Measurements from ENCODE around the gene RBFOX2. TPM values are rescaled to one million over a fixed set of nuclear protein-coding genes. Genes with fewer than 3 reads are reported as not detected.

The RBFOX2 gene
- total RNA-seq, 1 donor from 2014 or later: 200 TPM

DNA sequence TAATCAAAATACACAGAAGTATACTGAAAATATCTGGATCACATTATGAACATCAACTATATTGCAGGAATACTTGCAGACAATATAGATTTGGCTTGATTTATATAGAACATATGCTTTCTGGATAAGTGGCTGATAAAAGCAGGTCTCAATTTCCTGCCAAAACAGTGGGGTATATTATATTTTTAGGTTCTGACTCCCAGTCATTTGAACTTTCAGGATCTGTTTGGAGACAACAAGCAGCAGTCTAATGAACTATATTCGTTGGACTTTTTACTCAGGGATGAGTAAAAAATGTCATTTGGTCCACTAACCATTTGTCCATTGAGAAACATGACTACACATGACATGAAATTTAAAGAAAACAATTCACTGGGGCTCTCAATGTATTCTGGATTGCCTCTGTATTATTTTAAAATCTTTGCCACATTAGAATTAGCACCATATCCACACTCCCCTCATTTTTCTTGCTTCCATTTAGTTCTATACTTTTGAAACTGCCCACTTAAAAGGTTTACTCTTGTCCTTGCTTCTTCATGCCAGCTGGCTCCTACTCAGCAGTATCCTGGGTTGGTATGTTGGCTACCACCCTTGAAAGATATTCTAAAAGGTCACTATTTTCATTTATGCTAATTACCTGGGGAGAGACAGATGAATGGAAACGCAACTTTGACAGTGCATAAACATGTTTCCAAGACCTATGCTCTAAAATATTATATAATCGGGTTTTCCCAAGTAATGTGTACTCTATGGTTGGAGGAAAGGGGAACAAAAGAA, 157.9 kb downstream of the RBFOX2 start:
- peaks cover 0 to 4% (median 0%) of the 10 kb centered on the region in 3 donors for H3K36me3 ChIP-seq (ENCODE audit: control insufficient read depth in 3 of 3, insufficient read depth in 3 of 3, low read length in 3 of 3)
- no peak overlapping the region for H3K4me3 ChIP-seq (ENCODE audit: low read length in 3 of 3)
- H3K27me3 ChIP-seq (ENCODE audit: control insufficient read depth in 3 of 3, insufficient read depth in 3 of 3, low read length in 3 of 3): no peaks in the 10 kb centered on the region
- no peaks in the 10 kb centered on the region for H3K9me3 ChIP-seq (ENCODE audit: control insufficient read depth in 3 of 3, low read length in 3 of 3)
- H3K27ac ChIP-seq (ENCODE audit: low read depth, low read length): peak overlapping the region; percentile 61
- no peak overlapping the region for H3K9ac ChIP-seq (ENCODE audit: low read depth in 1 of 3, low read length in 3 of 3)
- H3K4me1 ChIP-seq (ENCODE audit: control insufficient read depth in 3 of 3, insufficient read depth in 3 of 3, low read length in 3 of 3): peaks cover 24 to 38% (median 27%) of the 10 kb centered on the region in 3 donors

DNA sequence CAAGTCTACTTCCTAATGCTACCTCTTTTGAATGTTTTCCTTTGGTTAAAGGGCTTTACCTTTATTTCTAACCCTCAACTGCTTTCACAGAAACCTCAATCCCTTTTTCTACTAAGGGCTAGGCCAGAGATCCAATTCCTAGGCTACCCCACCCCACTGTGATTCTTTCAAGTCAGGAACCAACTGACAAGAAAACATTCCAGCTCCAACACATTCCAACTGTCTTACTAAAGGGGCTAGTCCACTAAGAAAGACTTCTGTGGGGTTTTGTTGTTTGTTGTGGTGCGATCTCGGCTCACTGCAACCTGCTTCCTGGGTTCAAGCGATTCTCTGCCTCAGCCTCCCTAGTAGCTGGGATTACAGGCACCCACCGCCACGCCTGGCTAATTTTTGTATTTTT, 159.7 kb downstream of the RBFOX2 start:
- peak overlapping the region; percentile 61 for H3K27ac ChIP-seq (ENCODE audit: low read depth, low read length)
- peaks cover 28 to 36% (median 33%) of the 10 kb centered on the region in 3 donors for H3K4me1 ChIP-seq (ENCODE audit: control insufficient read depth in 3 of 3, insufficient read depth in 3 of 3, low read length in 3 of 3)
- peaks cover 0 to 4% (median 0%) of the 10 kb centered on the region in 3 donors for H3K36me3 ChIP-seq (ENCODE audit: control insufficient read depth in 3 of 3, insufficient read depth in 3 of 3, low read length in 3 of 3)
- no peak overlapping the region for H3K9ac ChIP-seq (ENCODE audit: low read depth in 1 of 3, low read length in 3 of 3)
- H3K9me3 ChIP-seq (ENCODE audit: control insufficient read depth in 3 of 3, low read length in 3 of 3): no peaks in the 10 kb centered on the region
- no peaks in the 10 kb centered on the region for H3K27me3 ChIP-seq (ENCODE audit: control insufficient read depth in 3 of 3, insufficient read depth in 3 of 3, low read length in 3 of 3)
- H3K4me3 ChIP-seq (ENCODE audit: low read length in 3 of 3): no peak overlapping the region

DNA sequence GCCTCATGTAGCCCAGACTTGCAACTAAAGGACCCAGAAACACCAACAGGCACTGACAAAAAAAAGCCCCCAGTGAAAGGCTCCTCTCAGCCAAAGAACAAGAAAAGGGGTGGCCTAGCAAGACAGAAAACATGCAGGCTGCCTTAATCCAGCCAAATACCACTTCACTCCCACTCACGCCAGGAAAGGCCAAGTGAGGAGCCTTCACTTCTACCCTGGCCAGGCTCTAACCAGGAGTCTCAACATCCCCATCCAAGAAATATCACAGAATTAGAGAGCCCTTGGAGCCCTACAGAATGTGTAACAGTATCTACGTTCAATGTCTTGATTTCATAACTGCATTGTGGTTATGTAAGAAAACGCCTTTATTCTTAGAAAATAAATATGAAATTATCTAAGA, 162.0 kb downstream of the RBFOX2 start:
- Histone ChIP-seq H3K27me3 (ENCODE audit: control insufficient read depth in 3 of 3, insufficient read depth in 3 of 3, low read length in 3 of 3) (no peaks in the 10 kb centered on the region), H3K4me1 (ENCODE audit: control insufficient read depth in 3 of 3, insufficient read depth in 3 of 3, low read length in 3 of 3) (peaks cover 39 to 44% (median 42%) of the 10 kb centered on the region in 3 donors), H3K9me3 (ENCODE audit: control insufficient read depth in 3 of 3, low read length in 3 of 3) (no peaks in the 10 kb centered on the region), H3K27ac (ENCODE audit: low read depth, low read length) (peak overlapping the region; percentile 37), H3K9ac (ENCODE audit: low read depth in 1 of 3, low read length in 3 of 3) (no peak overlapping the region), H3K36me3 (ENCODE audit: control insufficient read depth in 3 of 3, insufficient read depth in 3 of 3, low read length in 3 of 3) (no peaks in the 10 kb centered on the region), H3K4me3 (ENCODE audit: low read length in 3 of 3) (no peak overlapping the region)

DNA sequence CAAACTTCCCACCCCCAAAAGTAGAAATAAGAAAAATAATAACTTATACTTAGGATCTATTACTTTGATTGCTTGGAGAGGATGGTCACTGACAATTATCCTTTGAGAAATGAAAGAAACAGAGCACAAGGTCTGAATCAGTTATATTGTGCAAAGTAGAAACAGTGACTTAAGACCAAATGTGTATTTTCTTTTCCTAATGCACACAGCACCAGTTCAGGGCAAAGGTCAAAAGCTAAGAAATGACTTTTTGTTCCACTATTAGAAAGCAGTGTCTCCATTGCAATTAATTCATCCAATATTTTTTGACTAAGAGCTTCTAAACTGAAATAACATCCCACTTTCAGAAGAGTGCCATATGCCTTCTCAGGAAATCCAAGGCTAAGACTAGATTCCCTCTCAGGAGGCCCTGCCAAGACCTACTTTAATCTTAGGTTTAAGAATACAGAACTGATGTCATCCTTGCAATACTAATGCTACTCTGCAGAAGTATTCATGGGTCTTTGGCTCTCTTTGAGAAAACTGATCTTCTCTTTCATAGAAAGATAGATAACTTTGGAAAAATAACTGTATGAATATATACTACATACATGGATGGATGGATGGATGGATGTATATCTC, 164.0 kb downstream of the RBFOX2 start:
- Histone ChIP-seq H3K9me3 (ENCODE audit: control insufficient read depth in 3 of 3, low read length in 3 of 3) (no peaks in the 10 kb centered on the region), H3K27ac (ENCODE audit: low read depth, low read length) (peak overlapping the region; percentile 79), H3K4me3 (ENCODE audit: low read length in 3 of 3) (no peak overlapping the region), H3K9ac (ENCODE audit: low read depth in 1 of 3, low read length in 3 of 3) (no peak overlapping the region), H3K27me3 (ENCODE audit: control insufficient read depth in 3 of 3, insufficient read depth in 3 of 3, low read length in 3 of 3) (no peaks in the 10 kb centered on the region), H3K4me1 (ENCODE audit: control insufficient read depth in 3 of 3, insufficient read depth in 3 of 3, low read length in 3 of 3) (peaks cover 29 to 40% (median 30%) of the 10 kb centered on the region in 3 donors), H3K36me3 (ENCODE audit: control insufficient read depth in 3 of 3, insufficient read depth in 3 of 3, low read length in 3 of 3) (no peaks in the 10 kb centered on the region)

DNA sequence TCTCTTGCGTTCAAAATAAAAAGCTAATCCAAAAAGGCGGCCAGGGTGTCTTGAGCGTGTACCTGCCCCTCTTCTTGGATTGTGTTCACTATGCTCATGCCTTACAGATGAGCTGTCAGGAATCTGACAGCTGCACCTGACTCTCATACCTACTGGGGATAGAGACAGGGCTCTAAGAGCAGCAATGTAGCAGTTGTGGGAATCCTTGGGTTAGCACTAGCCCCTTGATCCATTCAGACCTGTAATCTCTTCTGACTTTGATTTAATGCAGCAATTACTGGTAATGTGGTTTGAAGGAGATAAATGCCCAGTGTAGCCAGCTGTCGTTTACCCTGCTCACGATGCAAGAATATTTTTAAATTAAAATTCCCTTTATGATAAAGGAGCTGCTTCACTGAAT, 165.2 kb downstream of the RBFOX2 start:
- Histone ChIP-seq H3K9ac (ENCODE audit: low read depth in 1 of 3, low read length in 3 of 3) (peak overlapping the region; percentile 1 to 66 (median 36)), H3K36me3 (ENCODE audit: control insufficient read depth in 3 of 3, insufficient read depth in 3 of 3, low read length in 3 of 3) (no peaks in the 10 kb centered on the region), H3K4me1 (ENCODE audit: control insufficient read depth in 3 of 3, insufficient read depth in 3 of 3, low read length in 3 of 3) (peaks cover 27 to 39% (median 32%) of the 10 kb centered on the region in 3 donors), H3K4me3 (ENCODE audit: low read length in 3 of 3) (peak overlapping the region in 2 of 3 donors; percentile 18), H3K27me3 (ENCODE audit: control insufficient read depth in 3 of 3, insufficient read depth in 3 of 3, low read length in 3 of 3) (no peaks in the 10 kb centered on the region), H3K27ac (ENCODE audit: low read depth, low read length) (peak overlapping the region; percentile 79), H3K9me3 (ENCODE audit: control insufficient read depth in 3 of 3, low read length in 3 of 3) (no peaks in the 10 kb centered on the region)

DNA sequence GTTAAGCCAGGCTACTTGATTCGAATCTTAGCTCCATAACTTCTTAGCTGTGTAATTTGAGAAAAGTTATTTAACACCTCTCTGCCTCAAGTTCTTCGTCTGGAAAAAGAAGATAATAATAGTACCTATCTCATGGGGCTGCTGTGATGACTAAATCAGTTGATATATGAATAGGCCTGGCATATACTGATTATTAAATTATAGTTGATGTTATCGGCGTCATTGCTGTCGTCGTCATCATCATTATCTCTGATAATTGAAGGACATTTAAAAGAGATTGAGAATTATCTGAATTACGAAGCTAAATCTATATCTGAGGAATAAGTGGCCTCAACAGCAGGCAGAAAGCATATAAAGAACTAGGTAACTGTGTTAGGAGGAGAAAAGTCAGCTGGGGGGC, 165.9 kb downstream of the RBFOX2 start:
- H3K4me3 ChIP-seq (ENCODE audit: low read length in 3 of 3): peak overlapping the region in 2 of 3 donors; percentile 18
- H3K27me3 ChIP-seq (ENCODE audit: control insufficient read depth in 3 of 3, insufficient read depth in 3 of 3, low read length in 3 of 3): no peaks in the 10 kb centered on the region
- peak overlapping the region; percentile 38 to 66 (median 48) for H3K9ac ChIP-seq (ENCODE audit: low read depth in 1 of 3, low read length in 3 of 3)
- H3K4me1 ChIP-seq (ENCODE audit: control insufficient read depth in 3 of 3, insufficient read depth in 3 of 3, low read length in 3 of 3): peaks cover 27 to 39% (median 32%) of the 10 kb centered on the region in 3 donors
- H3K27ac ChIP-seq (ENCODE audit: low read depth, low read length): peak overlapping the region; percentile 79
- no peaks in the 10 kb centered on the region for H3K9me3 ChIP-seq (ENCODE audit: control insufficient read depth in 3 of 3, low read length in 3 of 3)
- no peaks in the 10 kb centered on the region for H3K36me3 ChIP-seq (ENCODE audit: control insufficient read depth in 3 of 3, insufficient read depth in 3 of 3, low read length in 3 of 3)

DNA sequence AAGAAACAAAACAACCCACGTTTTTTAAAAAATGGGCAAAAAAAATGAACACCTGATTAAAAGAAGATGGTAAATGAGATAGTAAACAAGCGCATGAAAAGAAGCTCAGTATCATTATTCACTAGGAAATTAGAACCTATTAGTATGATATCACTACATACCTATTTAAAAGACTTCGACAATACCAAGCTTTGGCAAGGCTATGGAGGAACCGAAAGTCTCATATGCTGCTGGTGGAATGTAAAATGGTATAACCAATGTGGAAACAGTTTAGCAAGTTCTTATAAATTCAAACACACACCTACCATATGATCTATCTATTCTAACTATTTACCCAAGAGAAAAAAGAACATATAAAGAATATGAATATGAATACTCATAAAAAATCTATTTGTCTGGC, 167.2 kb downstream of the RBFOX2 start:
- H3K27me3 ChIP-seq (ENCODE audit: control insufficient read depth in 3 of 3, insufficient read depth in 3 of 3, low read length in 3 of 3): no peaks in the 10 kb centered on the region
- H3K4me3 ChIP-seq (ENCODE audit: low read length in 3 of 3): no peak overlapping the region
- no peaks in the 10 kb centered on the region for H3K36me3 ChIP-seq (ENCODE audit: control insufficient read depth in 3 of 3, insufficient read depth in 3 of 3, low read length in 3 of 3)
- H3K9ac ChIP-seq (ENCODE audit: low read depth in 1 of 3, low read length in 3 of 3): no peak overlapping the region
- peak overlapping the region; percentile 79 for H3K27ac ChIP-seq (ENCODE audit: low read depth, low read length)
- H3K4me1 ChIP-seq (ENCODE audit: control insufficient read depth in 3 of 3, insufficient read depth in 3 of 3, low read length in 3 of 3): peaks cover 28 to 38% (median 29%) of the 10 kb centered on the region in 3 donors
- H3K9me3 ChIP-seq (ENCODE audit: control insufficient read depth in 3 of 3, low read length in 3 of 3): no peaks in the 10 kb centered on the region

DNA sequence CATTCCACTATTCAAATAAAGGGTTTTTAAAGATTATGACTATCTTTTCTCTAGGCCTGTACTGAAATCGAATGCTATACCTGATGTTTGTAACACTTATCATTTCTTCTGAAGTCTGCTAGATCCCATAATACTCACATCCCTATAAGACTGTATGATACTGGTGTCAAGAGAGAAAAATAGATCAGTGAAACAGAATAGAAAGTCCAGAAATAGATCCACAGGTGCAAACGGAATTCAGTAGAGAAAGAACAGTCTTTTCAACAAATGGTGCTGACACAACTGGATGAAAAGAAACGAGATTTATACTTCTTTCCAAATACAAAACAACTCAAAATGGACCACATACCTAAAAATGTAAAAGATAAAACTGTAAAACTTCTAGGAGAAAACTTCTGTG, 167.8 kb downstream of the RBFOX2 start:
- Histone ChIP-seq H3K36me3 (ENCODE audit: control insufficient read depth in 3 of 3, insufficient read depth in 3 of 3, low read length in 3 of 3) (no peaks in the 10 kb centered on the region), H3K9me3 (ENCODE audit: control insufficient read depth in 3 of 3, low read length in 3 of 3) (no peaks in the 10 kb centered on the region), H3K27ac (ENCODE audit: low read depth, low read length) (peak overlapping the region; percentile 79), H3K9ac (ENCODE audit: low read depth in 1 of 3, low read length in 3 of 3) (peak overlapping the region in 1 of 3 donors; percentile 12), H3K4me1 (ENCODE audit: control insufficient read depth in 3 of 3, insufficient read depth in 3 of 3, low read length in 3 of 3) (peaks cover 27 to 35% (median 27%) of the 10 kb centered on the region in 3 donors), H3K4me3 (ENCODE audit: low read length in 3 of 3) (no peak overlapping the region), H3K27me3 (ENCODE audit: control insufficient read depth in 3 of 3, insufficient read depth in 3 of 3, low read length in 3 of 3) (no peaks in the 10 kb centered on the region)

DNA sequence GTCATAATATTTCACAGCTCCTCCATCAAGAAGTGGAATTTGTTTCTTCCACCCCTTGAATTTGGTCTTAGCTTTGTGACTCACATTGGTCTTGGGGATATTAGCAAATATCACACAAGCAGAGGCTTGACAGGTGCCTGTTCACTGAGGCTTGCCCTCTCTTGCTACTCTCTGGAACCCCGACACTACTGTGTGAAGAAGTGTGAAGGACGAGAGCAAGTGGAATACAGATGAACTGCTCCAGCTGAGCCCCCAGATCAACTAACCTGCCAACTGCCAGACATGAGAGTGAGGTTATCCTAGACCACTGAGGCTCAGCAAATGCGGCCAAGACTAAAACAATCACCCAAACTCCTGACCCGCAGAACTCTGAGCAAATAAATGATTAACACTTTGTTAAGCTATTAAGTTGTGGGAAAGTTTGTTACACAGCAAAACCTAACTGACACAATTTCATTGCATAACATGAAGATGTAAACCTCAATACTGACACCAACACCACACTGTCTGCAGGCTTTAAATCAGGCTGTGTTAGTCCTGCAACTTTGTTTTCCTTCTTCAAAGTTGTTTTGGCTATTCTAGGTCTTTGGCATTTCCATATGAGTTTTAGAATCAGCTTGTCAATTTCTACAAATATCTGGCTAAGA, 168.4 kb downstream of the RBFOX2 start:
- Histone ChIP-seq H3K27me3 (ENCODE audit: control insufficient read depth in 3 of 3, insufficient read depth in 3 of 3, low read length in 3 of 3) (no peaks in the 10 kb centered on the region), H3K27ac (ENCODE audit: low read depth, low read length) (peak overlapping the region; percentile 79), H3K9ac (ENCODE audit: low read depth in 1 of 3, low read length in 3 of 3) (no peak overlapping the region), H3K4me3 (ENCODE audit: low read length in 3 of 3) (no peak overlapping the region), H3K9me3 (ENCODE audit: control insufficient read depth in 3 of 3, low read length in 3 of 3) (no peaks in the 10 kb centered on the region), H3K36me3 (ENCODE audit: control insufficient read depth in 3 of 3, insufficient read depth in 3 of 3, low read length in 3 of 3) (no peaks in the 10 kb centered on the region), H3K4me1 (ENCODE audit: control insufficient read depth in 3 of 3, insufficient read depth in 3 of 3, low read length in 3 of 3) (peaks cover 24 to 31% (median 27%) of the 10 kb centered on the region in 3 donors)

DNA sequence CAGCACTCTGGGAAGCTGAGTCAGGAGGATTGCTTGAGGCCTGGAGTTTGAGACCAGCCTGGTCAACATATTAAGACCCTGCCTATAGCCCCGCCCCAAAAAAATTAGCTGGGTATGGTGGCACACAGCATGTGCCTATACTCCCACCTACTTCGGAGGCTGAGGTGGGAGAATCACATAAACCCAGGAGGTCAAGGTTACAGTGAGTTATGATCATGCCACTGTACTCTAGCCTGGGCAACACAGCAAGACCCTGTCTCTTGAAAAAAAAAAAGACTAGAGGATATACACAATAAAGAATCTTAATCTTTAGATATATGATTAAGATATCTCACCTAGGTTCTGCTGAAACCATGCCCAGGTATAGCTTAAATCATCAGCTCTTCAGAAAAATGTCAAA, 174.3 kb downstream of the RBFOX2 start:
- peaks cover 2 to 11% (median 8%) of the 10 kb centered on the region in 3 donors for H3K4me1 ChIP-seq (ENCODE audit: control insufficient read depth in 3 of 3, insufficient read depth in 3 of 3, low read length in 3 of 3)
- H3K4me3 ChIP-seq (ENCODE audit: low read length in 3 of 3): no peak overlapping the region
- H3K27me3 ChIP-seq (ENCODE audit: control insufficient read depth in 3 of 3, insufficient read depth in 3 of 3, low read length in 3 of 3): no peaks in the 10 kb centered on the region

More for the DNA sequence above, 174.3 kb downstream of the RBFOX2 start:
- Histone ChIP-seq H3K27ac (ENCODE audit: low read depth, low read length) (no peak overlapping the region), H3K9ac (ENCODE audit: low read depth in 1 of 3, low read length in 3 of 3) (no peak overlapping the region), H3K9me3 (ENCODE audit: control insufficient read depth in 3 of 3, low read length in 3 of 3) (no peaks in the 10 kb centered on the region), H3K36me3 (ENCODE audit: control insufficient read depth in 3 of 3, insufficient read depth in 3 of 3, low read length in 3 of 3) (no peaks in the 10 kb centered on the region)
